CD14-positive monocyte (primary cell): Measurements from ENCODE around the gene SEC23A. TPM values are rescaled to one million over a fixed set of nuclear protein-coding genes. Genes with fewer than 3 reads are reported as not detected.

Source experiments
- DNase-seq, 3 donors: peaks; one replicate each; pipeline ENCODE4 v3.0.0-alpha.2; 2011 to 2022
- H2AFZ ChIP-seq: 2 replicates; pipeline ENCODE4 v1.6.0; 2012; ENCODE audit warnings: mild to moderate bottlenecking, low read depth, low read length, inconsistent platforms; ENCODE audit not compliant: insufficient read depth, poor library complexity, severe bottlenecking
- H3K27ac ChIP-seq, 2 donors: 1 replicate in 1 of 2; 2 replicates in 1 of 2; pipeline ENCODE4 v1.5.1; 2012 to 2013; ENCODE audit warnings: low read length in 2 of 2, control low read depth in 1 of 2, inconsistent platforms in 1 of 2, low read depth in 1 of 2, mild to moderate bottlenecking in 1 of 2
- H3K27me3 ChIP-seq, 2 donors: one replicate each; pipeline versions ENCODE4 v1.6.0 to v1.6.1; 2011 to 2013; ENCODE audit warnings: low read length in 2 of 2; ENCODE audit not compliant: control insufficient read depth in 2 of 2, insufficient read depth in 2 of 2
- H3K36me3 ChIP-seq, 2 donors: replicated peaks in 1 of 2; 1 replicate in 1 of 2; 2 replicates in 1 of 2; pipeline versions ENCODE4 v1.5.1 to v1.6.1; 2012 to 2013; ENCODE audit warnings: low read length in 2 of 2, control low read depth in 1 of 2, inconsistent platforms in 1 of 2, mild to moderate bottlenecking in 1 of 2; ENCODE audit not compliant: insufficient read depth in 2 of 2, control insufficient read depth in 1 of 2
- H3K4me1 ChIP-seq, 2 donors: 1 replicate in 1 of 2; 2 replicates in 1 of 2; pipeline versions ENCODE4 v1.5.1 to v1.6.1; 2012 to 2013; ENCODE audit warnings: low read length in 2 of 2, control low read depth in 1 of 2, inconsistent platforms in 1 of 2, mild to moderate bottlenecking in 1 of 2, moderate library complexity in 1 of 2; ENCODE audit not compliant: insufficient read depth in 2 of 2, control insufficient read depth in 1 of 2
- H3K4me2 ChIP-seq: replicated peaks from 2 replicates; pipeline ENCODE3; 2012; ENCODE audit warnings: low read length, moderate library complexity, mild to moderate bottlenecking; ENCODE audit not compliant: poor library complexity, severe bottlenecking; ENCODE audit errors: extremely low read depth
- H3K4me3 ChIP-seq, 3 experiments: fragments of 200-600 bp in 1 of 3; sonication (generic) in 1 of 3; replicated peaks in 1 of 3; 1 replicate in 2 of 3; 2 replicates in 1 of 3; pipeline ENCODE4 v1.5.1; 2011 to 2013; ENCODE audit warnings: low read length in 3 of 3, mild to moderate bottlenecking in 3 of 3, control low read depth in 2 of 3, low read depth in 2 of 3, inconsistent platforms in 1 of 3, moderate library complexity in 1 of 3
- H3K79me2 ChIP-seq: 2 replicates; pipeline ENCODE4 v1.6.0; 2012; ENCODE audit warnings: mild to moderate bottlenecking, control low read depth, inconsistent platforms, low read length, moderate library complexity; ENCODE audit not compliant: insufficient read depth
- H3K9ac ChIP-seq: 2 replicates; pipeline ENCODE4 v1.6.0; 2017; ENCODE audit warnings: low read length, mild to moderate bottlenecking; ENCODE audit not compliant: insufficient read depth, poor library complexity, severe bottlenecking
- H3K9me3 ChIP-seq, 2 donors: replicated peaks in 1 of 2; 1 replicate in 1 of 2; 2 replicates in 1 of 2; pipeline versions ENCODE4 v1.5.1 to v1.6.1; 2012 to 2013; ENCODE audit warnings: low read length in 2 of 2, control low read depth in 1 of 2; ENCODE audit not compliant: control insufficient read depth in 1 of 2, insufficient read depth in 1 of 2
- H4K20me1 ChIP-seq: 2 replicates; pipeline ENCODE4 v1.6.0; 2012; ENCODE audit warnings: mild to moderate bottlenecking, low read length, control low read depth, moderate library complexity; ENCODE audit not compliant: insufficient read depth
- H3K27ac Mint-ChIP-seq, 7 donors: one replicate each; pipeline ENCODE4 v1.8.0; 2020; ENCODE audit warnings: mild to moderate bottlenecking in 7 of 7, mixed read lengths in 7 of 7, moderate library complexity in 6 of 7, inconsistent platforms in 2 of 7
- H3K27me3 Mint-ChIP-seq, 3 donors: one replicate each; pipeline ENCODE4 v1.8.0; 2021 to 2022; ENCODE audit warnings: low read depth in 3 of 3, mild to moderate bottlenecking in 3 of 3, mixed read lengths in 3 of 3, moderate library complexity in 3 of 3, inconsistent platforms in 1 of 3
- H3K36me3 Mint-ChIP-seq, 2 donors: one replicate each; pipeline ENCODE4 v1.8.0; 2020; ENCODE audit warnings: mixed read lengths in 2 of 2, inconsistent platforms in 1 of 2, mild to moderate bottlenecking in 1 of 2
- H3K4me1 Mint-ChIP-seq: one replicate; pipeline ENCODE4 v1.8.0; 2020; ENCODE audit warnings: mild to moderate bottlenecking, mixed read lengths
- H3K4me3 Mint-ChIP-seq, 2 donors: one replicate each; pipeline ENCODE4 v1.8.0; 2020; ENCODE audit warnings: mild to moderate bottlenecking in 2 of 2, mixed read lengths in 2 of 2, moderate library complexity in 1 of 2
- H3K9me3 Mint-ChIP-seq, 7 donors: one replicate each; pipeline ENCODE4 v1.8.0; 2020 to 2022; ENCODE audit warnings: mixed read lengths in 7 of 7, mild to moderate bottlenecking in 6 of 7, moderate library complexity in 6 of 7, inconsistent platforms in 2 of 7
- CTCF ChIP-seq: fragments of 200-600 bp; IDR thresholded peaks from one replicate; pipeline ENCODE4 v1.8.0; 2022; ENCODE audit warnings: antibody characterized with exemption, mild to moderate bottlenecking
- WGBS: methylation state at CpG from one replicate; pipeline ENCODE4 v1.1.5; 2013; ENCODE audit warnings: missing lambda C conversion rate; ENCODE audit not compliant: insufficient coverage; 5-methylcytosine and 5-hydroxymethylcytosine counted together
- intact Hi-C, 2 donors: fragments of 100-400 bp; cut with micrococcal nuclease; formaldehyde crosslinking; loops; one replicate each; pipeline versions ENCODE4 v1.15.0 to v1.15.1; 2023
- polyA plus RNA-seq, 3 donors: library from polyadenylated mRNA; depleted of rRNA in 1 of 3; unstranded in 2 of 3; stranded (reverse) in 1 of 3; fragments of 300-500 nt in 2 of 3; fragments of >200 nt in 1 of 3; fragmentation: Illumina TruSeq in 2 of 3; gene quantifications; 1 replicate in 2 of 3; 2 replicates in 1 of 3; pipeline ENCODE4 v1.2.3, GENCODE V29; 2012 to 2021

The SEC23A gene
- polyA plus RNA-seq, 3 donors = 13.8 to 37.3 (median 36.4) TPM

- no peak for TF ChIP-seq CTCF
- H3K4me2 ChIP-seq = no peak overlapping the region
- H3K4me1 ChIP-seq = no peaks in the 10 kb centered on the region
- H3K27me3 ChIP-seq = no peaks in the 10 kb centered on the region
- H3K79me2 ChIP-seq = peaks cover 6% of the 10 kb centered on the region
- H3K9ac ChIP-seq = no peak overlapping the region
- Mint-ChIP-seq H3K4me3 (no peak overlapping the region), H3K36me3 (peaks cover 61 to 84% of the 10 kb centered on the region in 2 donors), H3K9me3 (no peaks in the 10 kb centered on the region), H3K4me1 (peaks cover 2% of the 10 kb centered on the region), H3K27ac (no peak overlapping the region), H3K27me3 (peaks cover 0 to 1% (median 0%) of the 10 kb centered on the region in 3 donors)
- H3K27ac ChIP-seq = peak overlapping the region in 1 of 2 donors; percentile 12
- no peak overlapping the region for H2AFZ ChIP-seq
- H3K9me3 ChIP-seq = no peaks in the 10 kb centered on the region
- H3K36me3 ChIP-seq = peaks cover 72 to 94% of the 10 kb centered on the region in 2 donors
- no peak overlapping the region for H3K4me3 ChIP-seq
- no peak for DNase-seq
- intact Hi-C loops = no loop called here
- WGBS = no CpG with 5 or more reads among the region's 1 CpG
- H4K20me1 ChIP-seq = no peaks in the 10 kb centered on the region
Measured at GRCh38 chr14:39091716-39092115, 11.3 kb downstream of the SEC23A start.

DNA sequence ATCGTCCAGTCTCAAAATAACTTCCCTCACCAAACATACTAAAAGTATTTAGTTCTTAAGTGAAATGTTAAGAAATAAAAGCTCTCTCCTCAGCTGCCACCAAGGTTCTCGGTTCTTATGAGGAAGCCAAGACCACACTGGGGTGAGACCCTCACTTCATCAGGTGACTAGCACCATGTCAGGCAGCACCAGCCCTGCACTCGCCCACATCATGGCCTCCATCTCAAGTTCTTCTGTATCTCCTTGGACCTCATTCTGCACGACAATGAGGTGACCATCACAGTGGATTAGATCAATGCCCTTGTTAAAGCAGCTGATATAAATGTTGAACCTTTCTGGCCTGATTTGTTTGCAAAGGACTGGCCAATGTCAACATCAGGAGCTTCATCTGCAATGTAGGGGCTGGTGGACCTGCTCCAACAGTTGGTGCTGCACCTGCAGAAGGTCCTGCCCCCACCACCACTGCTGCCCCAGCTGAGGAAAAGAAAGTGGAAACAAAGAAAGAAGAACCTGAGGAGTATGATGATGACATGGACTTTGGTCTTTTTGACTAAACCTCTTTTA is 12.4 kb downstream of the SEC23A start:
- no peak for TF ChIP-seq CTCF
- H3K4me1 ChIP-seq = no peaks in the 10 kb centered on the region
- Mint-ChIP-seq H3K27me3 (peaks cover 0 to 1% (median 0%) of the 10 kb centered on the region in 3 donors), H3K9me3 (no peaks in the 10 kb centered on the region), H3K27ac (no peak overlapping the region), H3K4me1 (peaks cover 2% of the 10 kb centered on the region), H3K4me3 (no peak overlapping the region), H3K36me3 (peaks cover 68 to 86% of the 10 kb centered on the region in 2 donors)
- intact Hi-C loops = no loop called here
- no peak overlapping the region for H2AFZ ChIP-seq
- H3K79me2 ChIP-seq = peaks cover 2% of the 10 kb centered on the region
- peaks cover 83 to 94% of the 10 kb centered on the region in 2 donors for H3K36me3 ChIP-seq
- H3K9ac ChIP-seq = no peak overlapping the region
- no peak overlapping the region for H3K4me2 ChIP-seq
- H3K27ac ChIP-seq = no peak overlapping the region
- H3K27me3 ChIP-seq = no peaks in the 10 kb centered on the region
- H4K20me1 ChIP-seq = no peaks in the 10 kb centered on the region
- no peaks in the 10 kb centered on the region for H3K9me3 ChIP-seq
- no peak overlapping the region for H3K4me3 ChIP-seq
- 100% methylated on average over 1 of the region's 4 CpGs for WGBS
- DNase-seq = no peak
